H9 (cell line): Measurements from ENCODE around the gene RPS16. TPM values are rescaled to one million over a fixed set of nuclear protein-coding genes. Genes with fewer than 3 reads are reported as not detected.
A peak's percentile ranks its signal among the peaks of the same experiment; 100 is the strongest.

Source experiments
- DNase-seq: peaks from one replicate; pipeline ENCODE4 v3.0.0-alpha.2; 2017
- H2AFZ ChIP-seq: one replicate; pipeline ENCODE4 v1.6.1; 2013; ENCODE audit warnings: mild to moderate bottlenecking, low read length, control low read depth, moderate library complexity
- H2AK5ac ChIP-seq: 2 replicates; pipeline ENCODE4 v1.6.1; 2013; ENCODE audit warnings: low read length, control low read depth, mixed read lengths; ENCODE audit not compliant: insufficient read length
- H2BK120ac ChIP-seq: one replicate; pipeline ENCODE4 v1.6.1; 2013; ENCODE audit warnings: low read depth, mild to moderate bottlenecking, low read length, control low read depth, inconsistent platforms; ENCODE audit not compliant: poor library complexity, severe bottlenecking
- H2BK12ac ChIP-seq: 2 replicates; pipeline ENCODE4 v1.6.1; 2013; ENCODE audit warnings: low read length, control low read depth, mixed read lengths, low read depth; ENCODE audit not compliant: insufficient read length
- H2BK15ac ChIP-seq: 2 replicates; pipeline ENCODE4 v1.6.1; 2013; ENCODE audit warnings: low read depth, low read length, control low read depth
- H2BK20ac ChIP-seq: one replicate; pipeline ENCODE4 v1.6.1; 2013; ENCODE audit warnings: low read depth, mild to moderate bottlenecking, low read length, control low read depth, inconsistent platforms; ENCODE audit not compliant: poor library complexity, severe bottlenecking
- H2BK5ac ChIP-seq: 2 replicates; pipeline ENCODE4 v1.6.1; 2013; ENCODE audit warnings: low read length, control low read depth, mixed read lengths; ENCODE audit not compliant: insufficient read length
- H3K14ac ChIP-seq: 2 replicates; pipeline ENCODE4 v1.6.1; 2013; ENCODE audit warnings: low read length, control low read depth; ENCODE audit not compliant: insufficient read depth
- H3K18ac ChIP-seq: 2 replicates; pipeline ENCODE4 v1.6.1; 2013; ENCODE audit warnings: low read depth, mild to moderate bottlenecking, mixed read lengths, low read length, control low read depth; ENCODE audit not compliant: insufficient read length
- H3K23ac ChIP-seq: 2 replicates; pipeline ENCODE4 v1.6.1; 2013; ENCODE audit warnings: low read length, control low read depth, mixed read lengths, low read depth; ENCODE audit not compliant: insufficient read length
- H3K23me2 ChIP-seq: 2 replicates; pipeline ENCODE4 v1.6.1; 2013; ENCODE audit warnings: low read depth, mild to moderate bottlenecking, mixed read lengths, low read length, control low read depth; ENCODE audit not compliant: insufficient read length, poor library complexity, severe bottlenecking
- H3K27ac ChIP-seq: 2 replicates; pipeline ENCODE4 v1.5.1; 2013; ENCODE audit warnings: low read length, control low read depth, mixed read lengths, low read depth; ENCODE audit not compliant: insufficient read length
- H3K27me3 ChIP-seq: 2 replicates; pipeline ENCODE4 v1.6.1; 2013; ENCODE audit warnings: low read length, control low read depth, inconsistent platforms; ENCODE audit not compliant: insufficient read depth
- H3K4ac ChIP-seq: 2 replicates; pipeline ENCODE4 v1.6.1; 2013; ENCODE audit warnings: low read depth, mild to moderate bottlenecking, control low read depth, inconsistent platforms, low read length, moderate library complexity
- H3K4me1 ChIP-seq: 2 replicates; pipeline ENCODE4 v1.6.1; 2013; ENCODE audit warnings: low read length, control low read depth, inconsistent platforms; ENCODE audit not compliant: insufficient read depth
- H3K4me2 ChIP-seq: 2 replicates; pipeline ENCODE4 v1.6.1; 2013; ENCODE audit warnings: low read length, control low read depth, mixed read lengths; ENCODE audit not compliant: insufficient read length, insufficient read depth
- H3K56ac ChIP-seq: 2 replicates; pipeline ENCODE4 v1.6.1; 2013; ENCODE audit warnings: low read depth, mild to moderate bottlenecking, mixed read lengths, low read length, control low read depth; ENCODE audit not compliant: insufficient read length
- H3K79me1 ChIP-seq: 2 replicates; pipeline ENCODE4 v1.6.1; 2013; ENCODE audit warnings: low read depth, mild to moderate bottlenecking, moderate library complexity, low read length, control low read depth, inconsistent platforms; ENCODE audit not compliant: insufficient read depth, poor library complexity, severe bottlenecking
- H3K79me2 ChIP-seq: 2 replicates; pipeline ENCODE4 v1.6.1; 2013; ENCODE audit warnings: low read length, control low read depth, inconsistent platforms; ENCODE audit not compliant: insufficient read depth
- H3K9ac ChIP-seq: 2 replicates; pipeline ENCODE4 v1.6.1; 2013; ENCODE audit warnings: low read length, control low read depth, mixed read lengths; ENCODE audit not compliant: insufficient read length; ENCODE audit errors: extremely low read depth
- H3K9me3 ChIP-seq: one replicate; pipeline ENCODE4 v1.6.1; 2013; ENCODE audit warnings: low read depth, low read length, inconsistent platforms; ENCODE audit not compliant: control insufficient read depth
- H3T11ph ChIP-seq: one replicate; pipeline ENCODE4 v1.6.1; 2013; ENCODE audit warnings: mild to moderate bottlenecking, low read length, control low read depth, inconsistent platforms
- H4K20me1 ChIP-seq: one replicate; pipeline ENCODE4 v1.6.1; 2013; ENCODE audit not compliant: control insufficient read depth, insufficient read length, insufficient read depth
- H4K5ac ChIP-seq: 2 replicates; pipeline ENCODE4 v1.6.1; 2013; ENCODE audit warnings: low read depth, mild to moderate bottlenecking, mixed read lengths, low read length, control low read depth; ENCODE audit not compliant: insufficient read length
- H4K8ac ChIP-seq: replicated peaks from 2 replicates; pipeline ENCODE4 v1.6.1; 2013; ENCODE audit warnings: low read length, control low read depth, mixed read lengths, low read depth; ENCODE audit not compliant: insufficient read length
- H4K91ac ChIP-seq: 2 replicates; pipeline ENCODE4 v1.6.1; 2013; ENCODE audit warnings: low read depth, mild to moderate bottlenecking, moderate library complexity, mixed read lengths, low read length, control low read depth; ENCODE audit not compliant: insufficient read length
- H3K27ac Mint-ChIP-seq, 3 experiments: 2 replicates in 2 of 3; 3 replicates in 1 of 3; pipeline ENCODE4 v1.8.0; 2020 to 2021; ENCODE audit warnings: mixed read lengths in 3 of 3, mild to moderate bottlenecking in 1 of 3, moderate library complexity in 1 of 3
- H3K27me3 Mint-ChIP-seq: 2 replicates; pipeline ENCODE4 v1.8.0; 2021; ENCODE audit warnings: low read depth, mild to moderate bottlenecking, moderate library complexity, mixed read lengths
- H3K36me3 Mint-ChIP-seq, 3 experiments: 2 replicates in 2 of 3; 3 replicates in 1 of 3; pipeline ENCODE4 v1.8.0; 2020 to 2021; ENCODE audit warnings: low read depth in 3 of 3, mixed read lengths in 3 of 3; ENCODE audit not compliant: insufficient read depth in 1 of 3
- H3K4me1 Mint-ChIP-seq, 2 experiments: 2 replicates each; pipeline ENCODE4 v1.8.0; 2020; ENCODE audit warnings: mixed read lengths in 2 of 2
- H3K4me3 Mint-ChIP-seq, 2 experiments: 2 replicates in 1 of 2; 3 replicates in 1 of 2; pipeline ENCODE4 v1.8.0; 2020 to 2021; ENCODE audit warnings: mild to moderate bottlenecking in 2 of 2, mixed read lengths in 2 of 2, moderate library complexity in 1 of 2
- H3K9me3 Mint-ChIP-seq, 2 experiments: 2 replicates in 1 of 2; 3 replicates in 1 of 2; pipeline ENCODE4 v1.8.0; 2020; ENCODE audit warnings: mild to moderate bottlenecking in 2 of 2, mixed read lengths in 2 of 2, moderate library complexity in 1 of 2
- CTCF ChIP-seq: fragments of 200-600 bp; sonication (generic); conservative IDR thresholded peaks from 3 replicates; pipeline ENCODE4 v1.8.0; 2021; ENCODE audit warnings: antibody characterized with exemption, mild to moderate bottlenecking
- WGBS: extraction: QIAGEN DNeasy Blood & Tissue Kit; methylation state at CpG from one replicate; pipeline ENCODE4 v1.1.7; 2013; ENCODE audit warnings: missing lambda C conversion rate, low lambda C conversion rate, mixed read lengths; ENCODE audit not compliant: insufficient read length; ENCODE audit errors: extremely low coverage; 5-methylcytosine and 5-hydroxymethylcytosine counted together
- total RNA-seq: library from RNA; stranded (reverse); gene quantifications from 2 replicates; pipeline ENCODE4 v1.2.1, GENCODE V29; 2021

The RPS16 gene
- total RNA-seq, 1 experiment from 2014 or later = 2,711 TPM

- Histone ChIP-seq H3K4me2 (peak overlapping the region; percentile 75), H3K56ac (no peak overlapping the region), H3K27me3 (no peaks in the 10 kb centered on the region), H2BK5ac (no peak overlapping the region), H2AK5ac (no peak overlapping the region), H2BK20ac (no peak overlapping the region), H3K18ac (no peak overlapping the region), H3K23ac (no peak overlapping the region), H3K4me1 (no peaks in the 10 kb centered on the region), H3K79me2 (peaks cover 6% of the 10 kb centered on the region; the same call in 1 of the 2 replicates), H3K4ac (no peak overlapping the region), H3K14ac (no peak overlapping the region), H2BK120ac (no peak overlapping the region), H4K20me1 (no peaks in the 10 kb centered on the region), H2BK12ac (no peak overlapping the region), H3T11ph (no peak overlapping the region), H3K9ac (peak overlapping the region; percentile 43), H4K5ac (no peak overlapping the region), H3K27ac (peak overlapping the region; percentile 51), H2BK15ac (no peak overlapping the region), H3K79me1 (peaks cover 9% of the 10 kb centered on the region), H2AFZ (no peak overlapping the region), H4K91ac (no peak overlapping the region), H4K8ac (no peak overlapping the region), H3K9me3 (no peaks in the 10 kb centered on the region), H3K23me2 (peaks cover 10% of the 10 kb centered on the region)
- peaks cover 35 to 43% of the 10 kb centered on the region in 2 experiments for H3K4me1 Mint-ChIP-seq
- no peak for TF ChIP-seq CTCF
- H3K36me3 Mint-ChIP-seq = peaks cover 32 to 40% (median 37%) of the 10 kb centered on the region in 3 experiments
- H3K27me3 Mint-ChIP-seq = peaks cover 5% of the 10 kb centered on the region
- peak overlapping the region; percentile 75 to 92 (median 87); a peak in 6 of 7 replicates for H3K27ac Mint-ChIP-seq
- no peak for DNase-seq
- H3K9me3 Mint-ChIP-seq = peaks cover 0 to 7% of the 10 kb centered on the region in 2 experiments; a peak in 2 of 5 replicates
- no CpG with 5 or more reads among the region's 10 CpGs for WGBS
- peak overlapping the region; percentile 98 to 100 for H3K4me3 Mint-ChIP-seq
Measured at GRCh38 chr19:39434123-39435076, 1.3 kb downstream of the RPS16 start.
